Suprapubic skin (tissue), 4 donors: ENCODE measurements around the gene CUBN. TPM values are rescaled to one million over a fixed set of nuclear protein-coding genes. Genes with fewer than 3 reads are reported as not detected.
A peak's percentile ranks its signal among the peaks of the same experiment; 100 is the strongest.

ENCODE experiments used
- DNase-seq, 2 donors: peaks; one replicate each; pipeline ENCODE4 v3.0.0-alpha.2; 2019; ENCODE audit warnings: low spot score in 2 of 2
- H3K27ac ChIP-seq: fragments of 200-600 bp; sonication (generic); one replicate; pipeline ENCODE4 v1.5.1; 2019
- H3K27me3 ChIP-seq: fragments of 200-600 bp; sonication (generic); one replicate; pipeline ENCODE4 v1.5.1; 2019
- H3K36me3 ChIP-seq: fragments of 200-600 bp; sonication (generic); one replicate; pipeline ENCODE4 v1.5.1; 2019
- H3K4me1 ChIP-seq: fragments of 200-600 bp; sonication (generic); one replicate; pipeline ENCODE4 v1.5.1; 2019
- H3K4me3 ChIP-seq: fragments of 200-600 bp; sonication (generic); one replicate; pipeline ENCODE4 v1.5.1; 2019; ENCODE audit warnings: mild to moderate bottlenecking
- H3K9me3 ChIP-seq: fragments of 200-600 bp; sonication (generic); one replicate; pipeline ENCODE4 v1.5.1; 2019
- EP300 ChIP-seq: sonication (generic); formaldehyde crosslinking; IDR thresholded peaks from one replicate; pipeline ENCODE4 v1.6.1; 2017; ENCODE audit warnings: antibody characterized with exemption
- POLR2A ChIP-seq, 2 donors: fragments of 450-650 bp; IDR thresholded peaks; one replicate each; pipeline ENCODE4 v1.6.1; 2017; ENCODE audit warnings: antibody characterized with exemption in 2 of 2, mild to moderate bottlenecking in 2 of 2, moderate library complexity in 2 of 2
- POLR2AphosphoS5 ChIP-seq, 3 donors: sonication (generic); formaldehyde crosslinking; IDR thresholded peaks; one replicate each; pipeline ENCODE4 v1.6.1; 2017; ENCODE audit warnings: antibody characterized with exemption in 3 of 3
- WGBS: methylation state at CpG from one replicate; pipeline ENCODE4 v1.1.5; 2018; 5-methylcytosine and 5-hydroxymethylcytosine counted together
- total RNA-seq, 4 donors: library from RNA; depleted of rRNA; stranded (reverse); fragments of >200 nt; gene quantifications; one replicate each; pipeline ENCODE4 v1.1.0, GENCODE V29; 2016
- TF ChIP-seq, protein P1 (sequence below), 2 donors: fragments of 200-600 bp in 1 of 2; fragments of 450-650 bp in 1 of 2; sonication (generic) in 1 of 2; IDR thresholded peaks; one replicate each; pipeline ENCODE4 v1.5.1; 2016 to 2019; ENCODE audit warnings: antibody characterized with exemption in 2 of 2, mild to moderate bottlenecking in 1 of 2, moderate library complexity in 1 of 2

CUBN gene
- total RNA-seq, 4 donors from 2014 or later: 1.1 to 8.4 (median 1.2) TPM

DNA sequence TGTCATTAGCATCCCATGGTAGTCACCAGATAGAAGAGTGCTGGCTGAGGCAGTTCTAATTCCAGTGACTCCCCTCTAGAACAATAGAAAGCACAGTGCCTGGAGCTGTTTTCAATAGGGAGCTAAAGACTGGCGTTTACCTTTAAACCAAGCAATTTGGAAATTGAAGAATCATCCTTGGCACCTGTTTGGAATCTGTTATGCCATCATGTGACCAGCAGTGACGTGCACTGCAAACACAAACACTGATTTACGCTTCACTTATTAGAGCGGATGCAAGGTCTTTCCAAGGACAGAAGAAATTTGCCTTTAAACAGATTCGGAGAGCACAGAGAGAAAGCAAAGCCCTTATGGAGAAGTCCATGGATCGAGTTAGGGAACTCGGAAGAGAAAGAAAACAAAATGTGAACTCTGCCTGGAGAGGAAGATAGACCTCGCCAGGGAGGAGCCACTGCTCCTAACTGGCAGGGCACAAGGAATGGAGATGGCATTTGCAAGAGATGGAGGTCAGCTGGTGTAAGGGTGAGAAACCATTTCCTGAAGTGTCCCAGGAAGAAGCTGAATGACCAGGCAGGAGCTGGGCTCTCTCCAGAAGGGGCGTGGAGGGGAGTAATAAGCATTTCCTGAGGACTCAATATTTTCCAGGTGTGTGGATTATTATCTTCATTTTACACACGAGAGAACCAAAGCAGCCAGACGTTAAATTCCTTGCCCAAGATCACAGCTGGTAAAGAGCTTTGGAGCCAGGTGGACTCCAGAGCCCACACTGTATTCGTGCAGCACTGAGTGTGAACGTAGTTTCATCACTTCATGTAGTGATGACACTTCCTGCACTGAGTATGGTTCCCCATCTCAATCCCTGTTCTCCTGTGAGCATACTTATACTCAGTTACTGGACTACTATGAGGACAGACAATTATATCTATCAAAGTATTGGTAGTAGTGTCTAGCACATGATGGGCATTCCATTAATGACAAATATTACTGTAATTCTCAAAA, 97.7 kb downstream of the CUBN start:
- no peaks in the 10 kb centered on the region for H3K9me3 ChIP-seq
- H3K4me3 ChIP-seq: no peak overlapping the region
- H3K27me3 ChIP-seq: no peaks in the 10 kb centered on the region
- WGBS: 82% methylated on average over 13 of the region's 13 CpGs
- DNase-seq: no peak
- no peak overlapping the region for H3K27ac ChIP-seq
- H3K4me1 ChIP-seq: peaks cover 21% of the 10 kb centered on the region
- TF ChIP-seq EP300 (no peak), POLR2AphosphoS5 (IDR thresholded peaks at IDR 0.05) (no peak), POLR2A (IDR thresholded peaks at IDR 0.05) (no peak)
- TF ChIP-seq, protein P1, sequence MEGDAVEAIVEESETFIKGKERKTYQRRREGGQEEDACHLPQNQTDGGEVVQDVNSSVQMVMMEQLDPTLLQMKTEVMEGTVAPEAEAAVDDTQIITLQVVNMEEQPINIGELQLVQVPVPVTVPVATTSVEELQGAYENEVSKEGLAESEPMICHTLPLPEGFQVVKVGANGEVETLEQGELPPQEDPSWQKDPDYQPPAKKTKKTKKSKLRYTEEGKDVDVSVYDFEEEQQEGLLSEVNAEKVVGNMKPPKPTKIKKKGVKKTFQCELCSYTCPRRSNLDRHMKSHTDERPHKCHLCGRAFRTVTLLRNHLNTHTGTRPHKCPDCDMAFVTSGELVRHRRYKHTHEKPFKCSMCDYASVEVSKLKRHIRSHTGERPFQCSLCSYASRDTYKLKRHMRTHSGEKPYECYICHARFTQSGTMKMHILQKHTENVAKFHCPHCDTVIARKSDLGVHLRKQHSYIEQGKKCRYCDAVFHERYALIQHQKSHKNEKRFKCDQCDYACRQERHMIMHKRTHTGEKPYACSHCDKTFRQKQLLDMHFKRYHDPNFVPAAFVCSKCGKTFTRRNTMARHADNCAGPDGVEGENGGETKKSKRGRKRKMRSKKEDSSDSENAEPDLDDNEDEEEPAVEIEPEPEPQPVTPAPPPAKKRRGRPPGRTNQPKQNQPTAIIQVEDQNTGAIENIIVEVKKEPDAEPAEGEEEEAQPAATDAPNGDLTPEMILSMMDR (IDR thresholded peaks at IDR 0.05): no peak
- H3K36me3 ChIP-seq: no peaks in the 10 kb centered on the region

DNA sequence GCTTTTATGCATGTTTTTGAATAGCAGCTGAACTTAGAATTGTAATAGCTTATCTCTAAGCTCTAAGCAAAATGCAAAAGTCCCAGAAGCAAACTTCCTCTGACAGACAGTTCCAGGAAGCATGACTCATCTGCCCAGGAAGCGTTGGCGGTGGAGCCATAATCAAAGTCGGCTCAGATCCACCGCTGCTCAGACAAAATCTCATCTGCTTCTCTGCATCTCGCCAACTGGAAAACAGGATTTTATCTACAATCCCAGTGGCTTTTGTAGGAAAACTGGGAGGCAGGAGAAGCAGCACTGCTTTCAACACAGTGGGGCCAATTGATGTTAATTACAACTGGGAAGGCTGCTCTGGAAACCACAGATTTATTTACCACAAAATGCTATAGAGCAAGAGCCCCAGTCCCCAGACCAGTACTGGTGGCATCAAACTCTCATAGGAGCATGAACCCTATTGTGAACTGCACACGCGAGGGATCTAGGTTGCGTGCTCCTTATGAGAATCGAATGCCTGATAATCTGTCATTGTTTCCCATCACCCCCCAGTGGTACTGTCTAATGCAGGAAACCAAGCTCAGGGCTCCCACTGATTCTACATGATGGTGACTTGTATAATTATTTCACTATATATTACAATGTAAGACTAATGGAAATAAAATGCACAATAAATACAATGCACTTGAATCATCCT, 99.9 kb downstream of the CUBN start:
- H3K36me3 ChIP-seq: no peaks in the 10 kb centered on the region
- TF ChIP-seq POLR2AphosphoS5 (IDR thresholded peaks at IDR 0.05): peak in 2 of 3 donors; percentile 50 to 77
- TF ChIP-seq, protein P1 (IDR thresholded peaks at IDR 0.05): no peak
- peak; percentile 84 to 85 for DNase-seq
- WGBS: 14% methylated on average over 9 of the region's 9 CpGs
- H3K4me3 ChIP-seq: peak overlapping the region; percentile 16
- peak overlapping the region; percentile 73 for H3K27ac ChIP-seq
- peaks cover 40% of the 10 kb centered on the region for H3K4me1 ChIP-seq
- no peaks in the 10 kb centered on the region for H3K27me3 ChIP-seq
- no peaks in the 10 kb centered on the region for H3K9me3 ChIP-seq

DNA sequence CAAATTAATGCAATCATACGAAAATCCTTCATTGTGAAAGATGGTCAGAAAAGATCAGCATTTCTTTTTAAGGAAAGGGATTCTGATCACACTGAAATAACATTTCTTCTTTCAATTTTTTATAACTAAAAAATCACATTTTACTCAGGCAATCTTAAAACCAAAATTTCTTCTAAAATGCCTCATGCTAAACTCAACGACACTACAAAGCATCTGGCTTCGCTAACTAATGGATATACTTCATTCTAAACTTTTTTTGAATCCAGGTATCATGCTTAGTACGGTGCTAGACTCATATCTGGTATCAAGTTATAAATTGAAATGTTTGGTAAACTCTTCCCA, 100.4 kb downstream of the CUBN start:
- no peak for DNase-seq
- Histone ChIP-seq H3K27me3 (no peaks in the 10 kb centered on the region), H3K4me1 (peaks cover 45% of the 10 kb centered on the region), H3K4me3 (peak overlapping the region; percentile 16), H3K36me3 (no peaks in the 10 kb centered on the region), H3K27ac (peak overlapping the region; percentile 73), H3K9me3 (no peaks in the 10 kb centered on the region)
- 43% methylated on average over 4 of the region's 4 CpGs for WGBS
- TF ChIP-seq EP300 (no peak), POLR2A (IDR thresholded peaks at IDR 0.05) (no peak), POLR2AphosphoS5 (IDR thresholded peaks at IDR 0.05) (no peak)
- TF ChIP-seq, protein P1 (IDR thresholded peaks at IDR 0.05): no peak

DNA sequence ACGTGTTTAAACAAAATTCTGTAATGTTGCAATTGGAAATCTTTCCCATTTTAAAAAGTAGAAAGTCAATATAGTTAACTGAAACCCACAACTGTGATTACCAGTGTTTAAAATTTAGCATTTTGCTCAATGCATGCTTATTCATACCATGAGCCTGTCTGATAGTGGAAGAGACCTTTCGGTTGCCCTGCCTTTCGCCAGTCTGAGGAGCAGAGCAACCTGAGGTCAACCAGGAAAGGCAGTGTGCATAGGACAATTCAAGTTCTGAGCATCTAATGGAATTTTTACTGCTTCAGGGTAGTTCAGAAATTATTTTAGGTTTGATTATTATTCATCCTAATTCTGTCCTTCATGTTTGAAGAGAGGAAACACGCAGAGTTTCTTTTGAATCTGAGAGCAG, 100.8 kb downstream of the CUBN start:
- H3K27ac ChIP-seq: peak overlapping the region; percentile 73
- H3K4me3 ChIP-seq: no peak overlapping the region
- peaks cover 49% of the 10 kb centered on the region for H3K4me1 ChIP-seq
- no peak for TF ChIP-seq POLR2AphosphoS5 (IDR thresholded peaks at IDR 0.05)
- no peak for TF ChIP-seq EP300
- no peak for TF ChIP-seq POLR2A (IDR thresholded peaks at IDR 0.05)
- TF ChIP-seq, protein P1 (IDR thresholded peaks at IDR 0.05): no peak
- no peak for DNase-seq
- H3K36me3 ChIP-seq: no peaks in the 10 kb centered on the region
- H3K9me3 ChIP-seq: no peaks in the 10 kb centered on the region
- no peaks in the 10 kb centered on the region for H3K27me3 ChIP-seq
- WGBS: 72% methylated on average over 4 of the region's 4 CpGs
